H1 (cell line): ENCODE data around the gene RNF123. TPM values are rescaled to one million over a fixed set of nuclear protein-coding genes. Genes with fewer than 3 reads are reported as not detected.

ENCODE experiments used
- CTCF ChIA-PET: fragments of 300-600 bp; sonication (Branson Sonifier 250); formaldehyde crosslinking; loops from one replicate; lab custom pipeline; 2021; ENCODE audit not compliant: partially characterized antibody; lab: Charles Lee
- POLR2A ChIA-PET: fragments of 300-600 bp; sonication (Branson Sonifier 250); formaldehyde crosslinking; loops from one replicate; lab custom pipeline; 2021; ENCODE audit warnings: inconsistent platforms; ENCODE audit not compliant: partially characterized antibody; lab: Charles Lee
- DNase-seq, 2 experiments: peaks; one replicate each; pipeline versions ENCODE4 v3.0.0 to v3.0.0-alpha.2; 2010 to 2022; ENCODE audit warnings: low spot score in 2 of 2, low read depth in 1 of 2, mixed read lengths in 1 of 2
- FAIRE-seq: peaks from 2 replicates; lab custom pipeline; 2011; peaks lifted over from hg19 to GRCh38; lab: Jason Lieb, UNC
- H2AFZ ChIP-seq: 2 replicates; pipeline ENCODE4 v1.8.1; 2012; ENCODE audit warnings: low read length, inconsistent platforms
- H2AK5ac ChIP-seq: 2 replicates; pipeline ENCODE4 v1.6.1; 2013; ENCODE audit warnings: low read depth, low read length
- H2BK120ac ChIP-seq: replicated peaks from 2 replicates; pipeline ENCODE3; 2013; ENCODE audit warnings: low read depth, low read length, inconsistent platforms
- H2BK12ac ChIP-seq: 2 replicates; pipeline ENCODE4 v1.6.1; 2013; ENCODE audit warnings: low read depth, low read length
- H2BK15ac ChIP-seq: 2 replicates; pipeline ENCODE4 v1.6.1; 2013; ENCODE audit warnings: low read length
- H2BK20ac ChIP-seq: 2 replicates; pipeline ENCODE4 v1.6.1; 2013; ENCODE audit warnings: low read length
- H2BK5ac ChIP-seq: 2 replicates; pipeline ENCODE4 v1.6.1; 2013; ENCODE audit warnings: low read depth, low read length
- H3K14ac ChIP-seq: 2 replicates; pipeline ENCODE4 v1.6.1; 2013; ENCODE audit warnings: inconsistent platforms; ENCODE audit not compliant: insufficient read length
- H3K18ac ChIP-seq: 2 replicates; pipeline ENCODE4 v1.6.1; 2013; ENCODE audit warnings: low read length; ENCODE audit errors: extremely low read depth
- H3K23ac ChIP-seq: 2 replicates; pipeline ENCODE4 v1.6.1; 2013; ENCODE audit warnings: inconsistent platforms; ENCODE audit not compliant: insufficient read length
- H3K23me2 ChIP-seq: 2 replicates; pipeline ENCODE4 v1.6.1; 2013; ENCODE audit warnings: low read depth, low read length
- H3K27ac ChIP-seq: 2 replicates; pipeline ENCODE4 v1.6.1; 2011; ENCODE audit warnings: low read depth, low read length, inconsistent platforms
- H3K27me3 ChIP-seq, 4 experiments: replicated peaks in 1 of 4; 1 replicate in 1 of 4; 2 replicates in 3 of 4; pipeline versions ENCODE4 v1.6.1 to v1.8.1; 2011 to 2013; ENCODE audit warnings: low read length in 3 of 4, mild to moderate bottlenecking in 3 of 4, inconsistent platforms in 2 of 4, mixed read lengths in 2 of 4, moderate library complexity in 1 of 4; ENCODE audit not compliant: control insufficient read depth in 3 of 4, insufficient read depth in 3 of 4; ENCODE audit errors: extremely low read depth in 1 of 4
- H3K36me3 ChIP-seq, 4 experiments: 2 replicates each; pipeline versions ENCODE4 v1.6.1 to v1.8.1; 2011 to 2013; ENCODE audit warnings: mild to moderate bottlenecking in 4 of 4, low read length in 3 of 4, moderate library complexity in 2 of 4, control low read depth in 1 of 4, inconsistent platforms in 1 of 4; ENCODE audit not compliant: insufficient read depth in 4 of 4, control insufficient read depth in 2 of 4
- H3K4ac ChIP-seq: replicated peaks from 2 replicates; pipeline ENCODE3; 2013; ENCODE audit warnings: low read length, low read depth, mixed read lengths, inconsistent platforms; ENCODE audit not compliant: insufficient read length
- H3K4me1 ChIP-seq, 4 experiments: replicated peaks in 1 of 4; 1 replicate in 1 of 4; 2 replicates in 3 of 4; pipeline versions ENCODE4 v1.6.1 to v1.8.1; 2011 to 2013; ENCODE audit warnings: low read length in 3 of 4, inconsistent platforms in 2 of 4, mixed read lengths in 1 of 4; ENCODE audit not compliant: insufficient read depth in 4 of 4, control insufficient read depth in 3 of 4
- H3K4me2 ChIP-seq, 2 experiments: 2 replicates each; pipeline versions ENCODE4 v1.6.1 to v1.8.1; 2011 to 2013; ENCODE audit warnings: low read depth in 2 of 2, low read length in 2 of 2, control low read depth in 1 of 2, inconsistent platforms in 1 of 2, mild to moderate bottlenecking in 1 of 2; ENCODE audit not compliant: insufficient read depth in 1 of 2
- H3K4me3 ChIP-seq, 4 experiments: fragments of 200-600, 300-600 bp in 1 of 4; sonication (generic), shearing (Covaris generic), sonication (Bioruptor Twin) in 1 of 4; 2 replicates each; pipeline versions ENCODE4 v1.5.1 to v1.8.1; 2011 to 2016; ENCODE audit warnings: low read length in 4 of 4, low read depth in 3 of 4, control low read depth in 2 of 4, inconsistent platforms in 2 of 4, mild to moderate bottlenecking in 2 of 4, mixed read lengths in 1 of 4, moderate library complexity in 1 of 4; ENCODE audit not compliant: insufficient read depth in 2 of 4; ENCODE audit errors: extremely low read depth in 1 of 4
- H3K56ac ChIP-seq: replicated peaks from 2 replicates; pipeline ENCODE3; 2013; ENCODE audit warnings: low read depth, mild to moderate bottlenecking, mixed read lengths, low read length, inconsistent platforms; ENCODE audit not compliant: insufficient read length
- H3K79me1 ChIP-seq: 2 replicates; pipeline ENCODE4 v1.6.1; 2013; ENCODE audit warnings: low read depth, low read length, control low read depth
- H3K79me2 ChIP-seq, 2 experiments: 2 replicates each; pipeline versions ENCODE4 v1.6.1 to v1.8.1; 2012 to 2013; ENCODE audit warnings: low read length in 2 of 2, mild to moderate bottlenecking in 2 of 2, inconsistent platforms in 1 of 2; ENCODE audit not compliant: insufficient read depth in 2 of 2, control insufficient read depth in 1 of 2
- H3K9ac ChIP-seq, 4 experiments: replicated peaks in 1 of 4; 1 replicate in 1 of 4; 2 replicates in 3 of 4; pipeline versions ENCODE4 v1.6.1 to v1.8.1; 2011 to 2013; ENCODE audit warnings: low read depth in 3 of 4, low read length in 3 of 4, control low read depth in 2 of 4, mild to moderate bottlenecking in 2 of 4, moderate library complexity in 2 of 4, inconsistent platforms in 1 of 4; ENCODE audit errors: extremely low read depth in 1 of 4
- H3K9me3 ChIP-seq, 2 experiments: 2 replicates each; pipeline versions ENCODE4 v1.6.1 to v1.8.1; 2012 to 2013; ENCODE audit warnings: mild to moderate bottlenecking in 2 of 2, moderate library complexity in 2 of 2, control low read depth in 1 of 2, inconsistent platforms in 1 of 2, low read depth in 1 of 2, low read length in 1 of 2, mixed read lengths in 1 of 2; ENCODE audit not compliant: insufficient read depth in 2 of 2
- H4K20me1 ChIP-seq, 2 experiments: replicated peaks in 1 of 2; 2 replicates each; pipeline versions ENCODE3 to v1.8.1; 2011 to 2013; ENCODE audit warnings: inconsistent platforms in 2 of 2, low read length in 2 of 2, mild to moderate bottlenecking in 1 of 2; ENCODE audit not compliant: insufficient read depth in 2 of 2, control insufficient read depth in 1 of 2
- H4K5ac ChIP-seq: 2 replicates; pipeline ENCODE4 v1.6.1; 2013; ENCODE audit warnings: low read length, low read depth, mixed read lengths, inconsistent platforms; ENCODE audit not compliant: insufficient read length
- H4K8ac ChIP-seq: 2 replicates; pipeline ENCODE4 v1.8.0; 2013; ENCODE audit warnings: mild to moderate bottlenecking, moderate library complexity, low read length, inconsistent platforms; ENCODE audit not compliant: insufficient read depth; ENCODE audit errors: extremely low read depth
- H4K91ac ChIP-seq: replicated peaks from 2 replicates; pipeline ENCODE3; 2013; ENCODE audit warnings: low read length, mixed read lengths, inconsistent platforms; ENCODE audit not compliant: insufficient read length
- CBX5 ChIP-seq: fragments of 300-800, 300-1000 bp; sonication (generic); IDR thresholded peaks from 2 replicates; pipeline ENCODE4 v1.7.1; 2016; ENCODE audit warnings: antibody characterized with exemption, low read length, low read depth
- CTCF ChIP-seq, 3 experiments: IDR thresholded peaks; 1 replicate in 2 of 3; 2 replicates in 1 of 3; pipeline versions ENCODE4 v1.5.1 to v1.6.1; 2011; ENCODE audit warnings: low read length in 3 of 3, mild to moderate bottlenecking in 3 of 3, inconsistent platforms in 2 of 3, low read depth in 1 of 3, moderate library complexity in 1 of 3; ENCODE audit not compliant: insufficient read depth in 1 of 3; ENCODE audit errors: control extremely low read depth in 1 of 3
- EGR1 ChIP-seq: IDR thresholded peaks from 2 replicates; pipeline ENCODE4 v1.6.1; 2011; ENCODE audit warnings: low read depth, low read length, borderline replicate concordance
- MAFK ChIP-seq: IDR thresholded peaks from 2 replicates; pipeline ENCODE4 v1.6.1; 2012; ENCODE audit warnings: low read depth, mild to moderate bottlenecking, improper control_type of control experiment, low read length
- NRF1 ChIP-seq: IDR thresholded peaks from 2 replicates; pipeline ENCODE4 v1.6.1; 2011; ENCODE audit warnings: mild to moderate bottlenecking, low read depth, low read length, improper control_type of control experiment
- POLR2A ChIP-seq, 2 experiments: IDR thresholded peaks; 1 replicate in 1 of 2; 2 replicates in 1 of 2; pipeline ENCODE4 v1.6.1; 2011; ENCODE audit warnings: low read depth in 2 of 2, low read length in 2 of 2, mild to moderate bottlenecking in 2 of 2; ENCODE audit errors: control extremely low read depth in 1 of 2
- RFX5 ChIP-seq: IDR thresholded peaks from 2 replicates; pipeline ENCODE4 v1.6.1; 2011; ENCODE audit warnings: low read depth, low read length, improper control_type of control experiment, borderline replicate concordance
- RNF2 ChIP-seq: fragments of 200-900, 300-1000 bp; sonication (generic); IDR thresholded peaks from 2 replicates; pipeline ENCODE4 v1.7.1; 2016; ENCODE audit warnings: borderline replicate concordance, low read depth, mild to moderate bottlenecking, antibody characterized with exemption, low read length; ENCODE audit not compliant: poor library complexity, severe bottlenecking; ENCODE audit errors: missing control alignments
- TAF1 ChIP-seq: IDR thresholded peaks from 2 replicates; pipeline ENCODE4 v1.6.1; 2011; ENCODE audit warnings: mild to moderate bottlenecking, low read depth, low read length
- TEAD4 ChIP-seq: IDR thresholded peaks from 2 replicates; pipeline ENCODE4 v1.6.1; 2012; ENCODE audit warnings: low read depth, low read length, inconsistent platforms, mixed read lengths
- ZNF274 ChIP-seq: IDR thresholded peaks from 2 replicates; pipeline ENCODE4 v1.7.0; 2012; ENCODE audit warnings: low read length, borderline replicate concordance; ENCODE audit errors: extremely low read depth
- WGBS, 2 experiments: shearing (Covaris generic) in 1 of 2; methylation state at CpG; one replicate each; pipeline versions ENCODE4 v1.1.6 to v1.1.7; 2013 to 2015; ENCODE audit warnings: low lambda C conversion rate in 2 of 2, mixed read lengths in 2 of 2, inconsistent platforms in 1 of 2, low coverage in 1 of 2, missing lambda C conversion rate in 1 of 2; ENCODE audit not compliant: insufficient replicate concordance in 2 of 2, insufficient coverage in 1 of 2, insufficient read length in 1 of 2; ENCODE audit errors: extremely low coverage in 1 of 2, missing lambda C conversion rate in 1 of 2; 5-methylcytosine and 5-hydroxymethylcytosine counted together
- polyA plus RNA-seq, 7 experiments: library from polyadenylated mRNA; depleted of rRNA in 3 of 7; stranded (reverse) in 5 of 7; unstranded in 2 of 7; fragments of >200 nt in 5 of 7; fragments of 200-250 nt in 2 of 7; gene quantifications; 1 replicate in 5 of 7; 2 replicates in 1 of 7; 4 replicates in 1 of 7; pipeline versions ENCODE4 v1.2.1 to v1.2.3, GENCODE V29; 2011 to 2013; ENCODE audit warnings: missing spikeins in 2 of 7, mixed read lengths in 2 of 7
- total RNA-seq: library from RNA; stranded (reverse); fragmentation: NEBNext Ultra II Directional; extraction: Animal tissue kit (Norgen Biotek cat#: 25700); gene quantifications from 2 replicates; pipeline ENCODE4 v1.2.1, GENCODE V29; 2021

Gene RNF123
- total and polyA plus RNA-seq, 2 of the 8 experiments (the other 6 are each of a cell fraction or from before 2014, with no cell fraction given): 30.5 to 57.7 TPM

- H2AFZ ChIP-seq: no peak overlapping the region
- H3K4me1 ChIP-seq: peaks cover 0 to 9% (median 5%) of the 10 kb centered on the region in 4 experiments; a peak in 5 of 7 replicates
- no peak overlapping the region for H3K23ac ChIP-seq
- H4K20me1 ChIP-seq: peaks cover 0 to 15% of the 10 kb centered on the region in 2 experiments
- no peak overlapping the region for H3K4me3 ChIP-seq
- ChIA-PET CTCF (interaction anchor here (1.7 to 9.7 kb wide), 5 partner anchors 8 to 136 kb away, joined by 4 to 127 read pairs (median 54); partner anchors contain the start of genes AMIGO3 and GMPPB), POLR2A (interaction anchor here (5.7 kb wide), 1 partner anchor 14 kb away, joined by 57 read pairs; the partner anchor contains the start of gene AMIGO3)
- no peak overlapping the region for H3K4me2 ChIP-seq
- H3K56ac ChIP-seq: no peak overlapping the region
- H2BK5ac ChIP-seq: 0 out of 2 replicates have a peak overlapping the region, but pooled peaks have one; percentile 35
- no peaks in the 10 kb centered on the region for H3K79me2 ChIP-seq
- H3K36me3 ChIP-seq: peaks cover 4 to 5% (median 5%) of the 10 kb centered on the region in 4 experiments; a peak in 5 of 8 replicates
- no peaks in the 10 kb centered on the region for H3K9me3 ChIP-seq
- whole genome bisulfite sequencing, 2 experiments: 90% methylated on average over 6 of the region's 8 CpGs; no CpG with 5 or more reads in 1 of the 2 experiments
- FAIRE-seq (no peak), DNase-seq (no peak)
- no peaks in the 10 kb centered on the region for H3K79me1 ChIP-seq
- H2BK20ac ChIP-seq: no peak overlapping the region
- H2BK12ac ChIP-seq: no peak overlapping the region
- no peak overlapping the region for H3K14ac ChIP-seq
- H4K8ac ChIP-seq: no peak overlapping the region
- H2AK5ac ChIP-seq: no peak overlapping the region
- no peaks in the 10 kb centered on the region for H3K23me2 ChIP-seq
- no peaks in the 10 kb centered on the region for H3K27me3 ChIP-seq
- no peak overlapping the region for H4K5ac ChIP-seq
- no peak overlapping the region for H3K27ac ChIP-seq
- H2BK15ac ChIP-seq: no peak overlapping the region; the same call in 1 of the 2 replicates
- H3K18ac ChIP-seq: no peak overlapping the region
- H2BK120ac ChIP-seq: no peak overlapping the region
- no peak overlapping the region for H4K91ac ChIP-seq
- no peak overlapping the region for H3K4ac ChIP-seq
- no peak overlapping the region for H3K9ac ChIP-seq
- TF ChIP-seq ZNF274 (no peak), TEAD4 (no peak), MAFK (no peak), RFX5 (no peak), POLR2A (IDR thresholded peaks at IDR 0.05; ENCODE audit: control extremely low read depth in 1 of 2, low read depth in 2 of 2, low read length in 2 of 2) (no peak), RNF2 (no peak), TAF1 (no peak), NRF1 (no peak), EGR1 (no peak), CBX5 (no peak), CTCF (IDR thresholded peaks at IDR 0.05; ENCODE audit: control extremely low read depth in 1 of 3, insufficient read depth in 1 of 3, low read depth in 1 of 3, low read length in 3 of 3) (no peak)
These were observed 15.3 kb downstream of the RNF123 start for GRCh38 chr3:49704629-49705028.
